GM12878 (cell line): Measurements from ENCODE around the gene ZMIZ1. TPM values are rescaled to one million over a fixed set of nuclear protein-coding genes. Genes with fewer than 3 reads are reported as not detected.

Experiments used
- ATAC-seq: fragments of 200-7000 bp; cut with Tn5 transposase; 3 replicates; pipeline ENCODE4 v1.9.1; 2020; ENCODE audit warnings: mild to moderate bottlenecking, moderate library complexity
- BruUV-seq: library from RNA; stranded (reverse); fragments of 400-500 nt; replicated peaks from 2 replicates; lab custom pipeline; 2021; lab: Mats Ljungman, UMichigan
- CTCF ChIA-PET: fragments of 300-600 bp; sonication (Branson Sonifier 250); formaldehyde crosslinking; extraction: SDS; loops from one replicate; lab custom pipeline; 2021; ENCODE audit warnings: inconsistent platforms; lab: Yijun Ruan, JAX
- POLR2A ChIA-PET: fragments of 350-600 bp; formaldehyde crosslinking; extraction: SDS; loops from one replicate; lab custom pipeline; 2021; ENCODE audit warnings: inconsistent platforms; lab: Charles Lee
- RAD21 ChIA-PET: fragments of 300-600 bp; sonication (Branson Sonifier 250); formaldehyde crosslinking; loops from one replicate; lab custom pipeline; 2023; ENCODE audit warnings: antibody characterized with exemption; ENCODE audit not compliant: unreplicated experiment; lab: Charles Lee
- SMC1A ChIA-PET: fragments of 300-600 bp; sonication (Branson Sonifier 250); formaldehyde crosslinking; loops from one replicate; lab custom pipeline; 2023; ENCODE audit not compliant: unreplicated experiment, uncharacterized antibody; lab: Charles Lee
- DNase-seq: peaks from one replicate; pipeline ENCODE4 v3.0.0-alpha.2; 2011; ENCODE audit warnings: low read depth, low spot score
- FAIRE-seq: peaks from 3 replicates; lab custom pipeline; 2011; peaks lifted over from hg19 to GRCh38; lab: Jason Lieb, UNC
- H2AFZ ChIP-seq: 2 replicates; pipeline ENCODE4 v1.6.0; 2011; ENCODE audit warnings: low read depth, low read length, control low read depth; ENCODE audit not compliant: control insufficient read depth
- H3K27ac ChIP-seq: 2 replicates; pipeline ENCODE4 v1.5.1; 2011; ENCODE audit warnings: control low read depth; ENCODE audit not compliant: control insufficient read depth, insufficient read depth
- H3K27me3 ChIP-seq, 2 experiments: replicated peaks in 1 of 2; 2 replicates each; pipeline versions ENCODE4 v1.6.0 to v1.6.1; 2011; ENCODE audit warnings: low read length in 1 of 2; ENCODE audit not compliant: control insufficient read depth in 2 of 2, insufficient read depth in 2 of 2
- H3K36me3 ChIP-seq, 2 experiments: 2 replicates each; pipeline ENCODE4 v1.5.1; 2011; ENCODE audit warnings: low read length in 1 of 2; ENCODE audit not compliant: control insufficient read depth in 2 of 2, insufficient read depth in 2 of 2
- H3K4me1 ChIP-seq: 2 replicates; pipeline ENCODE4 v1.6.1; 2011; ENCODE audit warnings: mild to moderate bottlenecking, low read length, moderate library complexity, mixed read lengths; ENCODE audit not compliant: control insufficient read depth, insufficient read depth
- H3K4me2 ChIP-seq: 2 replicates; pipeline ENCODE4 v1.6.0; 2011; ENCODE audit warnings: control low read depth; ENCODE audit not compliant: control insufficient read depth, insufficient read depth
- H3K4me3 ChIP-seq: fragments of 200-600 bp; sonication (generic); 2 replicates; pipeline ENCODE4 v1.5.1; 2016
- H3K79me2 ChIP-seq: 2 replicates; pipeline ENCODE4 v1.6.0; 2011; ENCODE audit warnings: low read length; ENCODE audit not compliant: control insufficient read depth, insufficient read depth
- H3K9ac ChIP-seq: 2 replicates; pipeline ENCODE4 v1.8.0; 2011; ENCODE audit warnings: low read length, control low read depth, mixed read lengths; ENCODE audit not compliant: control insufficient read depth, insufficient read depth
- H3K9me3 ChIP-seq: replicated peaks from 3 replicates; pipeline ENCODE4 v1.5.1; 2011; ENCODE audit warnings: mild to moderate bottlenecking, low read length; ENCODE audit not compliant: control insufficient read depth, insufficient read depth
- H4K20me1 ChIP-seq: 2 replicates; pipeline ENCODE4 v1.6.0; 2011; ENCODE audit not compliant: control insufficient read depth, insufficient read depth
- CHD1 ChIP-seq: IDR thresholded peaks from 2 replicates; pipeline ENCODE4 v1.6.1; 2012; ENCODE audit warnings: low read depth, low read length, improper control_type of control experiment
- CTCF ChIP-seq, 3 experiments: IDR thresholded peaks in 2 of 3; conservative IDR thresholded peaks in 1 of 3; 2 replicates each; pipeline ENCODE4 v1.5.1; 2011; ENCODE audit warnings: low read depth in 3 of 3, low read length in 3 of 3, mild to moderate bottlenecking in 3 of 3, control low read depth in 2 of 3, moderate library complexity in 2 of 3, inconsistent platforms in 1 of 3, mixed read lengths in 1 of 3; ENCODE audit not compliant: control insufficient read depth in 2 of 3, insufficient read depth in 1 of 3; ENCODE audit errors: extremely low read depth in 1 of 3
- ESRRA ChIP-seq: IDR thresholded peaks from 2 replicates; pipeline ENCODE4 v1.6.1; 2012; ENCODE audit warnings: mild to moderate bottlenecking, low read length, improper control_type of control experiment
- ETV6 ChIP-seq, 2 experiments: fragments of 450-650 bp in 1 of 2; IDR thresholded peaks in 1 of 2; conservative IDR thresholded peaks in 1 of 2; 2 replicates each; pipeline ENCODE4 v1.6.1; 2014; ENCODE audit warnings: antibody characterized with exemption in 1 of 2, borderline replicate concordance in 1 of 2, low read depth in 1 of 2, mild to moderate bottlenecking in 1 of 2, moderate library complexity in 1 of 2
- FOXM1 ChIP-seq: IDR thresholded peaks from 2 replicates; pipeline ENCODE4 v1.6.1; 2012; ENCODE audit warnings: low read depth, mild to moderate bottlenecking, inconsistent platforms, low read length, moderate library complexity
- KAT2A ChIP-seq: conservative IDR thresholded peaks from 2 replicates; pipeline ENCODE4 v1.6.1; 2011; ENCODE audit warnings: low read depth, low read length; ENCODE audit not compliant: control insufficient read depth
- KDM1A ChIP-seq: fragments of 200-600 bp; sonication (generic); IDR thresholded peaks from 2 replicates; pipeline ENCODE4 v1.6.1; 2016; ENCODE audit warnings: borderline replicate concordance
- KLF5 ChIP-seq: fragments of 450-650 bp; IDR thresholded peaks from 2 replicates; pipeline ENCODE4 v1.6.1; 2014; ENCODE audit warnings: mild to moderate bottlenecking; ENCODE audit not compliant: partially characterized antibody
- MLLT1 ChIP-seq: fragments of 450-650 bp; IDR thresholded peaks from 2 replicates; pipeline ENCODE4 v1.6.1; 2016; ENCODE audit warnings: mild to moderate bottlenecking
- POU2F2 ChIP-seq: IDR thresholded peaks from 3 replicates; pipeline ENCODE4 v1.6.1; 2011; ENCODE audit warnings: low read depth, mild to moderate bottlenecking, low read length, borderline replicate concordance
- SMARCA5 ChIP-seq: fragments of 450-650 bp; IDR thresholded peaks from 2 replicates; pipeline ENCODE4 v1.6.1; 2017; ENCODE audit warnings: mild to moderate bottlenecking
- SUPT20H ChIP-seq: IDR thresholded peaks from 2 replicates; pipeline ENCODE4 v1.6.1; 2011; ENCODE audit warnings: low read depth, mild to moderate bottlenecking, low read length, moderate library complexity, borderline replicate concordance; ENCODE audit not compliant: control insufficient read depth
- ZNF274 ChIP-seq: IDR thresholded peaks from one replicate; pipeline ENCODE4 v1.8.0; 2011; ENCODE audit not compliant: insufficient read length, insufficient read depth
- WGBS: methylation state at CpG from one replicate; pipeline ENCODE4 v1.1.6; 2016; ENCODE audit warnings: low lambda C conversion rate; ENCODE audit not compliant: insufficient replicate concordance, insufficient coverage; ENCODE audit errors: missing lambda C conversion rate; 5-methylcytosine and 5-hydroxymethylcytosine counted together
- in situ Hi-C: fragments of 300-500 bp; cut with MboI; formaldehyde crosslinking; loops from 9 replicates; pipeline ENCODE4 v1.14.3; 2018; ENCODE audit warnings: mixed read lengths
- intact Hi-C: fragments of 100-400 bp; cut with micrococcal nuclease; formaldehyde crosslinking; loops from one replicate; pipeline ENCODE4 v1.14.2; 2022; ENCODE audit not compliant: unreplicated experiment
- polyA plus RNA-seq, 11 experiments: library from polyadenylated mRNA; depleted of rRNA in 4 of 11; unstranded in 6 of 11; stranded (reverse) in 5 of 11; fragments of >200 nt; fragmentation: Nextera tagmentation in 4 of 11; fragmentation: Illumina TruSeq in 1 of 11; extraction: Ambion mirVana in 4 of 11; extraction: Trizol in 1 of 11; gene quantifications; 1 replicate in 1 of 11; 2 replicates in 10 of 11; pipeline versions ENCODE4 v1.2.1 to v1.2.3, GENCODE V29; 2011 to 2016; ENCODE audit warnings: inconsistent platforms in 2 of 11, missing spikeins in 2 of 11, low read depth in 1 of 11
- total RNA-seq, 4 experiments: library from RNA; depleted of rRNA in 3 of 4; stranded (reverse); fragments of >200 nt in 3 of 4; fragmentation: Illumina TruSeq in 1 of 4; extraction: Trizol in 1 of 4; gene quantifications; 2 replicates each; pipeline versions ENCODE4 v1.2.1 to v1.2.3, GENCODE V29; 2013 to 2021

The ZMIZ1 gene
- total and polyA plus RNA-seq, 10 of the 15 experiments (the other 5 are each of a cell fraction or from before 2014, with no cell fraction given) = 3.1 to 82.3 (median 14.9) TPM

GRCh38 chr10:79065091-79065551 lies 3.6 kb upstream of the ZMIZ1 start:
- in situ Hi-C loops = no loop called here
- FAIRE-seq (no peak), DNase-seq (no peak), ATAC-seq (no peak)
- no TSS peak for BruUV-seq
- POLR2A ChIA-PET = no interaction called here
- Histone ChIP-seq H3K27ac (no peak overlapping the region), H3K9me3 (no peaks in the 10 kb centered on the region), H4K20me1 (no peaks in the 10 kb centered on the region), H3K79me2 (no peaks in the 10 kb centered on the region), H3K4me1 (peaks cover 4% of the 10 kb centered on the region; the same call in 1 of the 2 replicates), H3K27me3 (peaks cover 1 to 2% of the 10 kb centered on the region in 2 experiments; a peak in 2 of 4 replicates), H3K36me3 (no peaks in the 10 kb centered on the region), H3K4me3 (no peak overlapping the region), H3K9ac (no peak overlapping the region), H3K4me2 (no peak overlapping the region), H2AFZ (no peak overlapping the region)
- no peak for TF ChIP-seq CTCF (IDR thresholded peaks at IDR 0.05 in 2 of 3, conservative IDR thresholded peaks at IDR 0.05 in 1 of 3; ENCODE audit: control insufficient read depth in 2 of 3, extremely low read depth in 1 of 3, insufficient read depth in 1 of 3, low read depth in 3 of 3, low read length in 3 of 3)
- no peak for TF ChIP-seq KLF5
- no peak for TF ChIP-seq KAT2A
- TF ChIP-seq POU2F2 = no peak
- TF ChIP-seq CHD1 = no peak
- no peak for TF ChIP-seq ETV6 (conservative IDR thresholded peaks at IDR 0.05 in 1 of 2, IDR thresholded peaks at IDR 0.05 in 1 of 2; ENCODE audit: borderline replicate concordance in 1 of 2, low read depth in 1 of 2)
- TF ChIP-seq ESRRA = no peak
- no peak for TF ChIP-seq ZNF274
- TF ChIP-seq SUPT20H = no peak
- TF ChIP-seq FOXM1 = no peak
- no peak for TF ChIP-seq SMARCA5
- TF ChIP-seq KDM1A = no peak
- no peak for TF ChIP-seq MLLT1
- intact Hi-C loops = loop anchor here (5.0 kb wide), 2 partner anchors 93 to 112 kb away; no protein-coding TSS in a partner anchor
- RAD21 ChIA-PET = no interaction called here
- SMC1A ChIA-PET = no interaction called here
- 6% methylated on average over 2 of the region's 2 CpGs for WGBS
- CTCF ChIA-PET = interaction anchor here (1.6 kb wide), 1 partner anchor 91 kb away, joined by 5 read pairs; no protein-coding TSS in a partner anchor
